Measurements from ENCODE around the gene SEZ6. TPM values are rescaled to one million over a fixed set of nuclear protein-coding genes. Genes with fewer than 3 reads are reported as not detected.

Gene SEZ6
- total RNA-seq, 4 donors from 2014 or later = not detected

GRCh38 chr17:29049541-29050145 lies 43.8 kb upstream of the SEZ6 start:
- no peaks in the 10 kb centered on the region for H3K36me3 ChIP-seq
- TF ChIP-seq EP300 (IDR thresholded peaks at IDR 0.05) = no peak
- no peak for TF ChIP-seq POLR2A (IDR thresholded peaks at IDR 0.05)

DNA sequence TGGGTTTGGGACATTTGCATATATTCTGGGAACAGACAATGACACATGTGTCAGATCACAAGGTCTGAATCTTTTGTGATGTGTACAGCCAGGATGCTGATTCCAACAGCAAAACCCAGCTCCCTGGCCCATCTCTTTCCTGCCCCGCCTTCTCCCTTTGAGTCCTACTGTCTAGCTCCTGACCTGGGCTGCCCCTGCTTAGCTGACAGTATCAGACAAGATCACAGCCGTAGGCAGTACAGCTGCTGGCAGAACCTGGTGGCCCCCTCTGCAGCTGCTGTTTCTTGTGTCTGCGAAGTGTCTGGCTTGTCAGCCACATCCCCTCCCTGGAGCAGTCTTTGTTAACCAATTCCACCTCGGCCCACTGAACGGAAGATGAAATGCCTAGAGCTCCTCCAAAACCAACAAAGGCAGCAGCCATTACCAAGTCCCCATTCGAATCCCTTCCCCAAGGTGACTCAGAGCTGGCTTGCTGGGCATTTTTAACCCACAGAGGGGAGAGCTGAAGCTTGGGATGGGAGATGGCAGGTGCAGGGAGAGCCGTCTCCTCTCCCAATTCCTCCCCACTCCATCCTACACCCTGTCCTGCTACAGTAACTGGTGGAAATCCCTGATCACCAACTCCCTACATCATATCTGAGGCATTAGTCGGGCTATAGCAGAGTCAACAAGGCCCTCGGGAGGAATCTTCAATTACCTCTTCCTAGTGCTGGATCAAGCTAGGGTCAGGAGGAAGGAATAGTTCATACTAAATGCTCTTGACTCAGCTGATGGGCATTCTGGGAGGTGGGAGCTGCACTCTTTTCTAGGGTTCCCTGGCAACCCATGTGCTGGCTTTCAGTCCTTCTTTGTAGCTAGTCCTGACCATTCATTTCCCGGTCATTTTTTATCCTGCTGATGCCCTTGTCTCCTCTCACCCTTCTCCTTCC lies 42.9 kb upstream of the SEZ6 start:
- WGBS = 45% methylated on average over 10 of the region's 10 CpGs
- no peaks in the 10 kb centered on the region for H3K27me3 ChIP-seq
- TF ChIP-seq POLR2A (IDR thresholded peaks at IDR 0.05) (no peak), EP300 (IDR thresholded peaks at IDR 0.05) (no peak), POLR2AphosphoS5 (IDR thresholded peaks at IDR 0.05) (no peak), CTCF (IDR thresholded peaks at IDR 0.05) (no peak)
- H3K9me3 ChIP-seq = no peaks in the 10 kb centered on the region
- H3K27ac ChIP-seq = no peak overlapping the region
- no peaks in the 10 kb centered on the region for H3K36me3 ChIP-seq
- no peaks in the 10 kb centered on the region for H3K4me1 ChIP-seq
- no peak for DNase-seq (ENCODE audit: low spot score in 2 of 2)
- no peak overlapping the region for H3K4me3 ChIP-seq

More at GRCh38 chr17:29049541-29050145, 43.8 kb upstream of the SEZ6 start:
- WGBS = 79% methylated on average over 11 of the region's 11 CpGs
- Histone ChIP-seq H3K9me3 (no peaks in the 10 kb centered on the region), H3K27me3 (no peaks in the 10 kb centered on the region), H3K27ac (no peak overlapping the region), H3K4me1 (no peaks in the 10 kb centered on the region), H3K4me3 (no peak overlapping the region)
- no peak for DNase-seq (ENCODE audit: low spot score in 2 of 2)

DNA sequence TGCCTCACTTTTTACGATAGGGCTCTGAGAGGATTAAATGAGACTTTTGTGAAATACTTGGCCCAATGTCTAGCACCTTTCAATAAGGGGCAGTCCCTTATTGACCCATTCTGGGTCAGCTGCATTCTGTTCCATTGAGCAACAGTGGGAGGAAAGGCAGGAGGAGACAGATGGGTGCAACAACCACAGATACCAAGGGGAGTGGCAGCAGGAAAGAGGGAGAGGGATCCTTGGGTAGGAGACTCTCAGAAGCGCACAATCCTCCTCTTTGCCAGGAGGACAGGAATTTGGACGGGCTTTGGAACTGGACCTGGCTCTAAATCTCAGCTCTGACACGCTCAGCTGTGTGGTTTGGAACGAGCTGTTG lies 40.6 kb upstream of the SEZ6 start:
- no peak for DNase-seq (ENCODE audit: low spot score in 2 of 2)

DNA sequence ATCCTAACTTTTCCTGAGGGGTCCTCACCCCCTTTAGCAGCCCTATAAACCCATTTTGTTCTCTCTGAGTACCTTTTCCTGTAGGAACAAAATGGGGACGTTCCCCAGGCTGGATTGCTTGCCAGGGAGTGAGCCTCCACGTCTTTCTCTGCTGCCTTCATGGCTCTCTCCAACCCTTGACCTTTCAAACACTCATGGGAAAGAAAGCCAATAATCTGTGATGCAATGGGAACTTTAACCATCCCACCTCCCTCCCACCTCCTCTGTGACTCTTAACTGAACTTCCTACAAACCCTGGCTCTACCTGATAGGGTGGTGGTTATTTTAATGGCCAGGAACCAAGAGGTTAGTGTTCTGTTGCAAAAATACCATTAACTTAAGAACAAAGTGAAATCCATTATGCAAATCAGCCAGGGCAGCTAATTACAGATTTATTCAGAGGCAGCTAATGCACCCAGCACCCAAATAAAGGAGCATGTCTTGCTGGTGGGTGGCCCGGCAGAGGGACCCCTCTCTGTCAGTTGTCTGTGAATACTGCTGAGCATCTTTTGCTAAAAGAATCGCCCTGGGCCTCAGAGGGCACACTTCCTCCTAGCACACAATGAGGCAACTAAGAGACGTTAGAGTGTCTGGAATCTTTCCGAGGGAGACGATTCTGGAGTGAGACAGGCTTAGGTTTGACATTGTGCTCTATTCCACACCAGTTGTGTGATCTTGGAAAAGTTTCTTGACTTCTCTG lies 40.1 kb upstream of the SEZ6 start:
- Histone ChIP-seq H3K4me3 (no peak overlapping the region), H3K36me3 (no peaks in the 10 kb centered on the region), H3K4me1 (peaks cover 8% of the 10 kb centered on the region), H3K27me3 (no peaks in the 10 kb centered on the region), H3K9me3 (no peaks in the 10 kb centered on the region), H3K27ac (no peak overlapping the region)
- no peak for DNase-seq (ENCODE audit: low spot score in 2 of 2)
- TF ChIP-seq EP300 (IDR thresholded peaks at IDR 0.05) (no peak), POLR2A (IDR thresholded peaks at IDR 0.05) (no peak), CTCF (IDR thresholded peaks at IDR 0.05) (no peak), POLR2AphosphoS5 (IDR thresholded peaks at IDR 0.05) (no peak)
- WGBS = 61% methylated on average over 7 of the region's 7 CpGs

More for the DNA sequence above, 40.6 kb upstream of the SEZ6 start:
- Histone ChIP-seq H3K27ac (no peak overlapping the region), H3K9me3 (no peaks in the 10 kb centered on the region), H3K4me1 (peaks cover 8% of the 10 kb centered on the region), H3K4me3 (no peak overlapping the region), H3K27me3 (no peaks in the 10 kb centered on the region), H3K36me3 (no peaks in the 10 kb centered on the region)
- 81% methylated on average over 5 of the region's 5 CpGs for WGBS
- TF ChIP-seq EP300 (IDR thresholded peaks at IDR 0.05) (no peak), POLR2AphosphoS5 (IDR thresholded peaks at IDR 0.05) (no peak), CTCF (IDR thresholded peaks at IDR 0.05) (no peak), POLR2A (IDR thresholded peaks at IDR 0.05) (no peak)

- DNase-seq (ENCODE audit: low spot score in 2 of 2) = no peak
- 95% methylated on average over 4 of the region's 4 CpGs for WGBS
- Histone ChIP-seq H3K4me1 (peaks cover 8% of the 10 kb centered on the region), H3K27ac (no peak overlapping the region), H3K4me3 (no peak overlapping the region), H3K27me3 (no peaks in the 10 kb centered on the region), H3K36me3 (no peaks in the 10 kb centered on the region), H3K9me3 (no peaks in the 10 kb centered on the region)
- TF ChIP-seq POLR2A (IDR thresholded peaks at IDR 0.05) (no peak), CTCF (IDR thresholded peaks at IDR 0.05) (no peak), EP300 (IDR thresholded peaks at IDR 0.05) (no peak), POLR2AphosphoS5 (IDR thresholded peaks at IDR 0.05) (no peak)
Measured at GRCh38 chr17:29045026-29045425, 39.2 kb upstream of the SEZ6 start.
